HG02588 (cell line): ENCODE data around the gene DCDC2C.

Source experiments
- ATAC-seq: cut with Tn5 transposase; IDR thresholded peaks from one replicate; pipeline ENCODE4 v1.9.1; 2021; ENCODE audit warnings: mild to moderate bottlenecking, moderate library complexity; ENCODE audit not compliant: unreplicated experiment

The DCDC2C gene

DNA sequence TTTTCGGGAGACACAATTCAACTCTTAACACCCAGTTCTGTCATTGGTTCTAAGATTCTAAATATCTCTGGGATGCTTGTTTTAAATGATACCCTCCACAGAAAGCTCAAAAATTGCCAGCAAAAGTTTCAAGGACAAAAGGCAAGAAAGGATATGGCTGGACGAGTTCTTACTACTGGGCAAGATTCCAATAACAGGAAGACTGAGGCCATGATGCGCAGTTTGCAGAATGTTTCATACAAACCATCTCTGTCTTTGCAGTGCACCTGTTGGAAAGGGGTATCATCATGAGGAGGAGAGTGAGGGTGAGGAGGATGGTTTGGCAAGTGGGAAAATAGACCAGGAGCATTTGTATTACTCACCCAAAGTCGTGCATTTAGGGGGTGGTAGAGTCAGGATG is 172.8 kb downstream of the DCDC2C start:
- ATAC-seq: no peak

DNA sequence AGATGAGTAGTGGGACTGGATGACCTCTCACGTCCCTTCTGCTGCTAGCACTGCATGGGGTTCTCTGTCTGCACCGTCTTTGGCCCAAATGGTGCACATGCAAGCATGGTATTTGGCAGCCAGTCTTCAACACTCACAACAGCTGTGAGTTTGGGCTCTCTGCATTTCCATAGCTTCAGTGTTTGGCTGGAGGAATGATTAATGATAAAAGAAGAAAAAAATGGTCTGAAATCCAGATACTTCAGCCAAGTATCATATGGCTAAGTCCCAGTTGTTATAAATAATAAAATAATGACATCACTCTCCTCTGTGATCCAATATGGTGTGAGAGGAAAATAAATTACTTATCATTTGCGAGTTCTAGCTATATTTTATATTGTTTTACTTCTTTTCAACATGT is 173.3 kb downstream of the DCDC2C start:
- no peak for ATAC-seq

DNA sequence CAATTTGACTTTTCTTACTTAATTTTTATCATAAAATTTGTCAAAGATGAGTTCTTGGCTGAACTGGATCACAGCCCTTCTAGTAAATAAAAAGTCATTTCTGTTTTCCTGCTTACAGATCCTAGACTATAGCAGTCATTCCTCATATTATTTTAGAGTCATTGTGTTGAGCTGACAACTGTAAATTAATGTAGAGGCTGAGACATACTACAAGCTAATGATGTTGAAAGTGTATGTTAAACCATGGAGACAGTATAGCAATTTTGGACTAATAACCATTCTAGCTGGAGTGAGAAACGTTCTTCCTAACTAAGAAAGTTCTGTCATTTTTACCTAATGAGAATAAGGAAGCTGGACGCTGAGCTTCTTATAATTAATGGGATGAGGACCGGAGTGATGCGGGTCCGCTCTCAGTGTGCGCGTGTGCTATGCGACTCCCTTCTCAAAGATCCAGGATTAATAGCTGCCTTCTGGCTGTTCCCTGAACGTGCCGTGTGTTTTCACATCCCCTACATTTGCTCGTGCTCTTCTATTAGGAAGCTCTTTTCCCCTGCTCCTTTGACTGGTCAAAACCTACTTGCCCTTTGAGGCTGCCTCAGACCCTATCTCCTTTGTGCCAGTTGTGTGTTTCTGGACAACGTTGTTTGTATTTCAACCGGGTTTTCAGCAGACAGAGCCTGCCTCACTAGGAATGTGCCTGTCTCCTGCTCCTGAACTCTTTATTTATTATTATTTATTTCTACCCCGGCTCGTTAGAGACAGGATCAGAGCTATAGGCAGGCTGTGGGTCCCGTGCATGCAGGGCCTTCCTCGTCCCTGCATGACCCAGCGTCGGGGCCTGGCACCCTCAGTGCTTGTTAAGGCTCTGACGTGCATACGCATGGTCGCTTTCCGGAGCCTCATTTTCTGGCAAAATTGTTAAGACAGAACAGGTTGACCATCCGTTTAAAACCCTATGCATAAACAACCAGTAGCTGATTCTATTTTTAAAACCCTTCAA is 182.6 kb downstream of the DCDC2C start:
- no peak for ATAC-seq

DNA sequence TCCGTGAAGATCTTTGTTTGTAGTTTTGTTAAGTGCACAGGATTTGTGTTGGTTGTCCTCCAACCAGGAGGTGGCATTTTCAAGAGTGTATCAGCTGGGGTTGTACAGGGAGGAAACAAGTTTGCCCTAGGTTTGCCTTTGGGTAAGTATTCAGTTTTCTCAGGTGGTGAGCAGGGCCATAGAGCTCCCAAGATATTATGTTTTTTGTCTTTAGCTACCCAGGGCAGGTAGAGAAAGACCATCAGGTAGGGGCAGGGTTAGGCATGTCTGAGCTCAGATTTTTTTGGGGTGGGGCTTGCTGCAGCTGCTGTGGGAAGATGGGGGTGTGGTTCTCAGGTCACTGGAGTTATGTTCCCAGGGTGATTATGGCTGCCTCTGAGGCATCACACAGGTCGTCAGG is 191.6 kb downstream of the DCDC2C start:
- no peak for ATAC-seq
